A673 (cell line): ENCODE measurements around the gene RNF167. TPM values are rescaled to one million over a fixed set of nuclear protein-coding genes. Genes with fewer than 3 reads are reported as not detected.

Experiments
- BruUV-seq: library from RNA; stranded (reverse); fragments of 400-500 nt; replicated peaks from 2 replicates; lab custom pipeline; 2021; lab: Mats Ljungman, UMichigan
- CTCF ChIA-PET: fragments of 300-600 bp; sonication (Branson Sonifier 250); formaldehyde crosslinking; loops from one replicate; lab custom pipeline; 2022; ENCODE audit warnings: antibody characterized with exemption; lab: Charles Lee
- POLR2A ChIA-PET: fragments of 300-600 bp; sonication (Branson Sonifier 250); formaldehyde crosslinking; loops from one replicate; lab custom pipeline; 2022; ENCODE audit warnings: antibody characterized with exemption; ENCODE audit not compliant: low non-redundant PET; lab: Charles Lee
- DNase-seq: peaks from one replicate; pipeline ENCODE4 v3.0.0-alpha.2; 2015; ENCODE audit warnings: low spot score
- H3K27ac ChIP-seq: fragments of 200-600 bp; sonication (generic); 2 replicates; pipeline ENCODE4 v1.5.1; 2016; ENCODE audit warnings: mixed run types, low read depth, mild to moderate bottlenecking, mixed read lengths, antibody characterized with exemption, low read length; ENCODE audit not compliant: poor library complexity, severe bottlenecking
- H3K27me3 ChIP-seq: fragments of 200-600 bp; sonication (generic); replicated peaks from 2 replicates; pipeline ENCODE4 v1.6.1; 2017; ENCODE audit warnings: mixed run types, low read depth, mild to moderate bottlenecking, mixed read lengths, antibody characterized with exemption, low read length; ENCODE audit not compliant: insufficient read depth, poor library complexity
- H3K36me3 ChIP-seq: fragments of 200-600 bp; sonication (generic); 2 replicates; pipeline ENCODE4 v1.6.1; 2016; ENCODE audit warnings: mixed run types, mild to moderate bottlenecking, mixed read lengths, antibody characterized with exemption, low read length; ENCODE audit not compliant: insufficient read depth, poor library complexity, severe bottlenecking
- H3K4me1 ChIP-seq: fragments of 200-600 bp; sonication (generic); 2 replicates; pipeline ENCODE4 v1.6.1; 2017; ENCODE audit warnings: mixed run types, mild to moderate bottlenecking, mixed read lengths, antibody characterized with exemption, low read length; ENCODE audit not compliant: insufficient read depth, poor library complexity, severe bottlenecking
- H3K4me3 ChIP-seq: fragments of 200-600 bp; sonication (generic); 2 replicates; pipeline ENCODE4 v1.5.1; 2016; ENCODE audit warnings: low read depth, mixed run types, mild to moderate bottlenecking, mixed read lengths, low read length; ENCODE audit not compliant: poor library complexity, severe bottlenecking
- H3K9me3 ChIP-seq: fragments of 200-600 bp; sonication (generic); 2 replicates; pipeline ENCODE4 v1.6.1; 2016; ENCODE audit warnings: mixed run types, low read depth, mild to moderate bottlenecking, mixed read lengths, antibody characterized with exemption, low read length; ENCODE audit not compliant: poor library complexity, severe bottlenecking
- EZH2 ChIP-seq: fragments of 200-600 bp; sonication (generic); IDR thresholded peaks from 2 replicates; pipeline ENCODE4 v1.6.1; 2017; ENCODE audit warnings: borderline replicate concordance, low read depth, mild to moderate bottlenecking, mixed read lengths, antibody characterized with exemption, low read length; ENCODE audit not compliant: poor library complexity, severe bottlenecking
- intact Hi-C: fragments of 100-400 bp; cut with micrococcal nuclease; formaldehyde crosslinking; loops from one replicate; pipeline ENCODE4 v1.10.0; 2022; ENCODE audit not compliant: unreplicated experiment
- total RNA-seq: library from RNA; stranded (reverse); gene quantifications from 2 replicates; pipeline ENCODE4 v1.2.3, GENCODE V29; 2021
- TF ChIP-seq, protein P1 (sequence below): fragments of 300-800, 200-600 bp; sonication (generic); conservative IDR thresholded peaks from 2 replicates; pipeline ENCODE4 v1.5.1; 2017; ENCODE audit warnings: low read depth, mild to moderate bottlenecking, antibody characterized with exemption, low read length, moderate library complexity, mixed read lengths

RNF167 gene
- total RNA-seq, 1 experiment from 2014 or later, result 77.3 TPM

DNA sequence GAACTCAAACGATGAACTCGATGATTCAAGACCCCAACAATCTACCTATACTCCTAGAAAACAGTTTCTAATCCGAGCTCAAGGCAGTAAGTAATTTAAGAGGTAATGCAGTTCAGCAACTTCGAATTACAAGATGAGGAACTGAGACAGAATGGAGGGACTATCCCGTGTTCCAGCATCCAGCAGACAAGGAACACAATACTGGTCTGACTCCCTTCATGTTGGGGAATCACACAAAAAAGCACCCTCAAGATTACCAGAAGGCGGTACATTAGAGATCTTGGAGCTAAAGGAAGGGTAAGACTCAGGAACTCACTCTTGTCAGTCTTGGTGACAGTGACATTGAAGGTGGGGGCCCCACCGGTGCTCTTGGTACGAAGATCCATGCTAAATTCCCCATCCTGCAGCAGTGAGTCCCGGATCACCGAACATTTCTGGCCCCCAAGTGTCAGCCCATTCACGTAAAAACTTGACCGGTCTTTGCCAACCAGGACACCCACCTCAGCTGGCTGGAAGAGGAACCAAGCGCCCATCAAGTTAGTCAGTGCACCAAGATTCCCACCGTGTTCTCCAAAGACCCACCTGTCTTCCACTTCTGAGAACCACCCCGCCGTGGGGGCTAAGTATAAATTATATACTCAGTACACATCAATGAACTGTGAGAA, 6.4 kb downstream of the RNF167 start:
- intact Hi-C loops, result no loop called here
- POLR2A ChIA-PET, result no interaction called here
- BruUV-seq, result TSS peak; percentile 67
- no peak for TF ChIP-seq EZH2
- TF ChIP-seq, protein P1, sequence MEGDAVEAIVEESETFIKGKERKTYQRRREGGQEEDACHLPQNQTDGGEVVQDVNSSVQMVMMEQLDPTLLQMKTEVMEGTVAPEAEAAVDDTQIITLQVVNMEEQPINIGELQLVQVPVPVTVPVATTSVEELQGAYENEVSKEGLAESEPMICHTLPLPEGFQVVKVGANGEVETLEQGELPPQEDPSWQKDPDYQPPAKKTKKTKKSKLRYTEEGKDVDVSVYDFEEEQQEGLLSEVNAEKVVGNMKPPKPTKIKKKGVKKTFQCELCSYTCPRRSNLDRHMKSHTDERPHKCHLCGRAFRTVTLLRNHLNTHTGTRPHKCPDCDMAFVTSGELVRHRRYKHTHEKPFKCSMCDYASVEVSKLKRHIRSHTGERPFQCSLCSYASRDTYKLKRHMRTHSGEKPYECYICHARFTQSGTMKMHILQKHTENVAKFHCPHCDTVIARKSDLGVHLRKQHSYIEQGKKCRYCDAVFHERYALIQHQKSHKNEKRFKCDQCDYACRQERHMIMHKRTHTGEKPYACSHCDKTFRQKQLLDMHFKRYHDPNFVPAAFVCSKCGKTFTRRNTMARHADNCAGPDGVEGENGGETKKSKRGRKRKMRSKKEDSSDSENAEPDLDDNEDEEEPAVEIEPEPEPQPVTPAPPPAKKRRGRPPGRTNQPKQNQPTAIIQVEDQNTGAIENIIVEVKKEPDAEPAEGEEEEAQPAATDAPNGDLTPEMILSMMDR, result no peak
- Histone ChIP-seq H3K4me3 (peak overlapping the region; percentile 100), H3K27me3 (no peaks in the 10 kb centered on the region), H3K9me3 (no peaks in the 10 kb centered on the region), H3K4me1 (peaks cover 40% of the 10 kb centered on the region), H3K27ac (peak overlapping the region; percentile 99), H3K36me3 (peaks cover 41% of the 10 kb centered on the region)
- DNase-seq, result no peak
- CTCF ChIA-PET, result no interaction called here

GRCh38 chr17:4947010-4947410, 6.9 kb downstream of the RNF167 start:
- CTCF ChIA-PET, result interaction anchor here (0.5 kb wide), 1 partner anchor 114 kb away, joined by 3 read pairs; no protein-coding TSS in a partner anchor
- peak; percentile 43 for DNase-seq
- no peak for TF ChIP-seq EZH2
- TF ChIP-seq, protein P1, result no peak

DNA sequence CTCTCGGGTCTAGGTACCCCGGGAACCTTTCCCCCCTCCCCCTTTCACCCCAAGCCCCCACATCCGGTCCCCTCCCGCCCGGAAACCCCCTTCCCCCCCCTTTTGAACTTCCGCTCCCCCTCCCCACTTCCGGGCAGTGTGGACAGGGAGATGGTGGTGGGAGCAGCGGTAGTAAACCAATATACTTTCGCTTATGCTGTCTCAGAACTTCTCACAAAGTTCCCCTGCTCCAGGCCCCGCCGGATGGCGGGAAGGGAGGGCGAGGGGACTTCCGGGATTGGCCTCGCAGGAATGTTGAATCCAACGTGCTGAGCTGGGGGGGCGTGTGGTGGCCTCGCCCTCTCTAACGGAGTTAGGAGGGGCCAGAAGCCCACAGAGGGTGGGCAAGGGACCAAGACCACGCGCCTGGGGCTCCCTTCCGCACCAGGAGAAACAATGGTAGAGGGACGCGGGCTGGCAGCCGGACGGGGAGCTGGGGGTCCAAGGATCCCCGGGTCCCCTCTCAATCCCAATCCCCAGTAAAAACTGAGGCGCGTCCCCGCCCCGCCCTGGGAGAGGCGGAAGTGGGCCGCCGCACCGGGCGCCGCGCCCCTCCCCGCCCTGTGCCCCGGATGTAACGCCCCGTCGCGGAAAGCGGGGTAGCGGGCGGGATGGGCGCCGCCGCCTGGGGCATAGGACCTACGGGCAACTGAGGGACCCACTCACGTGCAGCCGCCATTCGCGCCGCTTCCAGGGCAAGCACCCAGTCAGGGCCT, 7.5 kb downstream of the RNF167 start:
- Histone ChIP-seq H3K27me3 (no peaks in the 10 kb centered on the region), H3K9me3 (no peaks in the 10 kb centered on the region), H3K4me1 (peaks cover 36% of the 10 kb centered on the region), H3K27ac (peak overlapping the region; percentile 99), H3K4me3 (peak overlapping the region; percentile 100), H3K36me3 (peaks cover 41% of the 10 kb centered on the region)
- CTCF ChIA-PET, result interaction anchor here (0.5 to 1.0 kb wide), 2 partner anchors 7 to 114 kb away, joined by 3 to 4 read pairs; partner anchors contain the start of gene RNF167
- intact Hi-C loops, result loop anchor here (2.0 kb wide), 1 partner anchor 19 kb away; the partner anchor contains the start of gene SPAG7
- DNase-seq, result peak; percentile 79
- TF ChIP-seq EZH2, result no peak
- TF ChIP-seq, protein P1, result no peak
- BruUV-seq, result no TSS peak
- POLR2A ChIA-PET, result no interaction called here

More at GRCh38 chr17:4947010-4947410, 6.9 kb downstream of the RNF167 start:
- Histone ChIP-seq H3K36me3 (peaks cover 41% of the 10 kb centered on the region), H3K27ac (peak overlapping the region; percentile 99), H3K4me3 (peak overlapping the region; percentile 100), H3K9me3 (no peaks in the 10 kb centered on the region), H3K27me3 (no peaks in the 10 kb centered on the region), H3K4me1 (peaks cover 36% of the 10 kb centered on the region)
- POLR2A ChIA-PET, result no interaction called here
- no TSS peak for BruUV-seq
- intact Hi-C loops, result no loop called here
